ENCODE measurements around the gene PRKRIP1.

DNA sequence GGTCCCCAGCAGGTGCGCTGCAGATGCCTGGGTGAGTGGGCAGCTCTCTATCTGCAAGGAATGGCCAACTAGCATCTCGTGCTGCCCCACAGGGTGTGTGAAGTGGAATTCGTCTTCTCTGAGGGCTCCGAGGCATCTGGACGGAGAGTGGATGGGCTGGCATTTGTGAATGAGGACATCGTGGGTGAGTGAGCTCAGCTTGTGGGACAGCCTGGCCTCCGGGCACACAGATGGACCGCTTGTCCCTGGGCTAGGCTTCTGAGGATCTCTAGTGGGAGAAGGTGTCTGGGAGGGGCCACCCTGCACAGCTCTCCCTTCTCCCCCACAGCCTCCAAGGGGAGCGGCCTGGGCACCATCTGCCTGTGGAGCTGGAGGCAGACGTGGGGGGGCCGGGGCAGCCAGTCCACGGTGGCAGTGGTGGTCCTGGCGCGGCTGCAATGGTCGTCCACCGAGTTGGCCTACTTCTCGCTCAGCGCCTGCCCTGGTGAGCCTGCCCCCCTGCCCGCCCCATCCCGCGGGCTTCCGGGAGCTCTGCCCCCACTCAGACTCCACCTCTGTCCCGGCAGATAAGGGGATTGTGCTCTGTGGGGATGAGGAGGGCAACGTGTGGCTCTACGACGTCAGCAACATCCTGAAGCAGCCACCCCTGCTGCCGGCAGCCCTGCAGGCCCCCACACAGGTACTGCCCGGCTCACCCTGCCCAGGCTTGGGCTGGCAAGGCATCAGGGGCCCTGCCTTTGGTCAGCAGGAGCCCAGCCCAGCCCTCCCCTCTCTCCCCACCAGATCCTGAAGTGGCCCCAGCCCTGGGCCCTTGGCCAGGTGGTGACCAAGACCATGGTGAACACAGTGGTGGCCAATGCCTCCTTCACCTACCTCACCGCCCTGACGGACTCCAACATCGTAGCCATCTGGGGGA lies 76.2 kb downstream of the PRKRIP1 start:
- TF ChIP-seq POLR2AphosphoS5 (IDR thresholded peaks at IDR 0.05; ENCODE audit: low read depth) (no peak), EZH2 (IDR thresholded peaks at IDR 0.05; ENCODE audit: low read depth, unreplicated experiment) (no peak), EZH2phosphoT487 (IDR thresholded peaks at IDR 0.05; ENCODE audit: unreplicated experiment) (no peak), REST (IDR thresholded peaks at IDR 0.05; ENCODE audit: unreplicated experiment) (no peak), ZNF114 (CRISPR knock-in tag; IDR thresholded peaks at IDR 0.05) (no peak), ZNF331 (CRISPR knock-in tag; IDR thresholded peaks at IDR 0.05; ENCODE audit: low read depth) (no peak), JUNB (IDR thresholded peaks at IDR 0.05; ENCODE audit: unreplicated experiment) (no peak), ETS1 (IDR thresholded peaks at IDR 0.05) (no peak), CREB1 (CRISPR knock-in tag; IDR thresholded peaks at IDR 0.05; ENCODE audit: low read depth) (no peak), NANOG (IDR thresholded peaks at IDR 0.05; ENCODE audit: borderline replicate concordance) (no peak), ZNF462 (CRISPR knock-in tag; IDR thresholded peaks at IDR 0.05) (no peak)
- TF ChIP-seq, protein P1, sequence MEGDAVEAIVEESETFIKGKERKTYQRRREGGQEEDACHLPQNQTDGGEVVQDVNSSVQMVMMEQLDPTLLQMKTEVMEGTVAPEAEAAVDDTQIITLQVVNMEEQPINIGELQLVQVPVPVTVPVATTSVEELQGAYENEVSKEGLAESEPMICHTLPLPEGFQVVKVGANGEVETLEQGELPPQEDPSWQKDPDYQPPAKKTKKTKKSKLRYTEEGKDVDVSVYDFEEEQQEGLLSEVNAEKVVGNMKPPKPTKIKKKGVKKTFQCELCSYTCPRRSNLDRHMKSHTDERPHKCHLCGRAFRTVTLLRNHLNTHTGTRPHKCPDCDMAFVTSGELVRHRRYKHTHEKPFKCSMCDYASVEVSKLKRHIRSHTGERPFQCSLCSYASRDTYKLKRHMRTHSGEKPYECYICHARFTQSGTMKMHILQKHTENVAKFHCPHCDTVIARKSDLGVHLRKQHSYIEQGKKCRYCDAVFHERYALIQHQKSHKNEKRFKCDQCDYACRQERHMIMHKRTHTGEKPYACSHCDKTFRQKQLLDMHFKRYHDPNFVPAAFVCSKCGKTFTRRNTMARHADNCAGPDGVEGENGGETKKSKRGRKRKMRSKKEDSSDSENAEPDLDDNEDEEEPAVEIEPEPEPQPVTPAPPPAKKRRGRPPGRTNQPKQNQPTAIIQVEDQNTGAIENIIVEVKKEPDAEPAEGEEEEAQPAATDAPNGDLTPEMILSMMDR (conservative IDR thresholded peaks at IDR 0.05; ENCODE audit: low read depth in 2 of 2) = no peak

Measured in GM23338 (cell line).